CD14-positive monocyte (primary cell): ENCODE data around the gene FBXO2. TPM values are rescaled to one million over a fixed set of nuclear protein-coding genes. Genes with fewer than 3 reads are reported as not detected.

Source experiments
- DNase-seq, 3 donors: peaks; one replicate each; pipeline ENCODE4 v3.0.0-alpha.2; 2011 to 2022
- H2AFZ ChIP-seq: 2 replicates; pipeline ENCODE4 v1.6.0; 2012; ENCODE audit warnings: mild to moderate bottlenecking, low read depth, low read length, inconsistent platforms; ENCODE audit not compliant: insufficient read depth, poor library complexity, severe bottlenecking
- H3K27ac ChIP-seq, 2 donors: 1 replicate in 1 of 2; 2 replicates in 1 of 2; pipeline ENCODE4 v1.5.1; 2012 to 2013; ENCODE audit warnings: low read length in 2 of 2, control low read depth in 1 of 2, inconsistent platforms in 1 of 2, low read depth in 1 of 2, mild to moderate bottlenecking in 1 of 2
- H3K27me3 ChIP-seq, 2 donors: one replicate each; pipeline versions ENCODE4 v1.6.0 to v1.6.1; 2011 to 2013; ENCODE audit warnings: low read length in 2 of 2; ENCODE audit not compliant: control insufficient read depth in 2 of 2, insufficient read depth in 2 of 2
- H3K36me3 ChIP-seq, 2 donors: replicated peaks in 1 of 2; 1 replicate in 1 of 2; 2 replicates in 1 of 2; pipeline versions ENCODE4 v1.5.1 to v1.6.1; 2012 to 2013; ENCODE audit warnings: low read length in 2 of 2, control low read depth in 1 of 2, inconsistent platforms in 1 of 2, mild to moderate bottlenecking in 1 of 2; ENCODE audit not compliant: insufficient read depth in 2 of 2, control insufficient read depth in 1 of 2
- H3K4me1 ChIP-seq, 2 donors: 1 replicate in 1 of 2; 2 replicates in 1 of 2; pipeline versions ENCODE4 v1.5.1 to v1.6.1; 2012 to 2013; ENCODE audit warnings: low read length in 2 of 2, control low read depth in 1 of 2, inconsistent platforms in 1 of 2, mild to moderate bottlenecking in 1 of 2, moderate library complexity in 1 of 2; ENCODE audit not compliant: insufficient read depth in 2 of 2, control insufficient read depth in 1 of 2
- H3K4me2 ChIP-seq: replicated peaks from 2 replicates; pipeline ENCODE3; 2012; ENCODE audit warnings: low read length, moderate library complexity, mild to moderate bottlenecking; ENCODE audit not compliant: poor library complexity, severe bottlenecking; ENCODE audit errors: extremely low read depth
- H3K4me3 ChIP-seq, 3 experiments: fragments of 200-600 bp in 1 of 3; sonication (generic) in 1 of 3; replicated peaks in 1 of 3; 1 replicate in 2 of 3; 2 replicates in 1 of 3; pipeline ENCODE4 v1.5.1; 2011 to 2013; ENCODE audit warnings: low read length in 3 of 3, mild to moderate bottlenecking in 3 of 3, control low read depth in 2 of 3, low read depth in 2 of 3, inconsistent platforms in 1 of 3, moderate library complexity in 1 of 3
- H3K79me2 ChIP-seq: 2 replicates; pipeline ENCODE4 v1.6.0; 2012; ENCODE audit warnings: mild to moderate bottlenecking, control low read depth, inconsistent platforms, low read length, moderate library complexity; ENCODE audit not compliant: insufficient read depth
- H3K9ac ChIP-seq: 2 replicates; pipeline ENCODE4 v1.6.0; 2017; ENCODE audit warnings: low read length, mild to moderate bottlenecking; ENCODE audit not compliant: insufficient read depth, poor library complexity, severe bottlenecking
- H3K9me3 ChIP-seq, 2 donors: replicated peaks in 1 of 2; 1 replicate in 1 of 2; 2 replicates in 1 of 2; pipeline versions ENCODE4 v1.5.1 to v1.6.1; 2012 to 2013; ENCODE audit warnings: low read length in 2 of 2, control low read depth in 1 of 2; ENCODE audit not compliant: control insufficient read depth in 1 of 2, insufficient read depth in 1 of 2
- H4K20me1 ChIP-seq: 2 replicates; pipeline ENCODE4 v1.6.0; 2012; ENCODE audit warnings: mild to moderate bottlenecking, low read length, control low read depth, moderate library complexity; ENCODE audit not compliant: insufficient read depth
- H3K27ac Mint-ChIP-seq, 7 donors: one replicate each; pipeline ENCODE4 v1.8.0; 2020; ENCODE audit warnings: mild to moderate bottlenecking in 7 of 7, mixed read lengths in 7 of 7, moderate library complexity in 6 of 7, inconsistent platforms in 2 of 7
- H3K27me3 Mint-ChIP-seq, 3 donors: one replicate each; pipeline ENCODE4 v1.8.0; 2021 to 2022; ENCODE audit warnings: low read depth in 3 of 3, mild to moderate bottlenecking in 3 of 3, mixed read lengths in 3 of 3, moderate library complexity in 3 of 3, inconsistent platforms in 1 of 3
- H3K36me3 Mint-ChIP-seq, 2 donors: one replicate each; pipeline ENCODE4 v1.8.0; 2020; ENCODE audit warnings: mixed read lengths in 2 of 2, inconsistent platforms in 1 of 2, mild to moderate bottlenecking in 1 of 2
- H3K4me1 Mint-ChIP-seq: one replicate; pipeline ENCODE4 v1.8.0; 2020; ENCODE audit warnings: mild to moderate bottlenecking, mixed read lengths
- H3K4me3 Mint-ChIP-seq, 2 donors: one replicate each; pipeline ENCODE4 v1.8.0; 2020; ENCODE audit warnings: mild to moderate bottlenecking in 2 of 2, mixed read lengths in 2 of 2, moderate library complexity in 1 of 2
- H3K9me3 Mint-ChIP-seq, 7 donors: one replicate each; pipeline ENCODE4 v1.8.0; 2020 to 2022; ENCODE audit warnings: mixed read lengths in 7 of 7, mild to moderate bottlenecking in 6 of 7, moderate library complexity in 6 of 7, inconsistent platforms in 2 of 7
- CTCF ChIP-seq: fragments of 200-600 bp; IDR thresholded peaks from one replicate; pipeline ENCODE4 v1.8.0; 2022; ENCODE audit warnings: antibody characterized with exemption, mild to moderate bottlenecking
- WGBS: methylation state at CpG from one replicate; pipeline ENCODE4 v1.1.5; 2013; ENCODE audit warnings: missing lambda C conversion rate; ENCODE audit not compliant: insufficient coverage; 5-methylcytosine and 5-hydroxymethylcytosine counted together
- intact Hi-C, 2 donors: fragments of 100-400 bp; cut with micrococcal nuclease; formaldehyde crosslinking; loops; one replicate each; pipeline versions ENCODE4 v1.15.0 to v1.15.1; 2023
- polyA plus RNA-seq, 3 donors: library from polyadenylated mRNA; depleted of rRNA in 1 of 3; unstranded in 2 of 3; stranded (reverse) in 1 of 3; fragments of 300-500 nt in 2 of 3; fragments of >200 nt in 1 of 3; fragmentation: Illumina TruSeq in 2 of 3; gene quantifications; 1 replicate in 2 of 3; 2 replicates in 1 of 3; pipeline ENCODE4 v1.2.3, GENCODE V29; 2012 to 2021

Gene FBXO2
- polyA plus RNA-seq, 3 donors: 0.08 TPM; not detected in 2

- no peak overlapping the region for H3K4me3 Mint-ChIP-seq
- no peak overlapping the region for H3K27ac ChIP-seq
- H3K9me3 ChIP-seq: no peaks in the 10 kb centered on the region
- no peaks in the 10 kb centered on the region for H3K9me3 Mint-ChIP-seq
- H3K4me1 Mint-ChIP-seq: no peaks in the 10 kb centered on the region
- no peaks in the 10 kb centered on the region for H3K4me1 ChIP-seq
- no peak for TF ChIP-seq CTCF
- no peak overlapping the region for H3K4me3 ChIP-seq
- intact Hi-C loops: no loop called here
- no peak overlapping the region for H3K4me2 ChIP-seq
- no peaks in the 10 kb centered on the region for H3K27me3 ChIP-seq
- H3K36me3 Mint-ChIP-seq: no peaks in the 10 kb centered on the region
- H2AFZ ChIP-seq: no peak overlapping the region
- H3K9ac ChIP-seq: no peak overlapping the region
- H3K36me3 ChIP-seq: no peaks in the 10 kb centered on the region
- H4K20me1 ChIP-seq: no peaks in the 10 kb centered on the region
- 93% methylated on average over 3 of the region's 8 CpGs for WGBS
- H3K27me3 Mint-ChIP-seq: peaks cover 9 to 10% (median 10%) of the 10 kb centered on the region in 3 donors
- H3K79me2 ChIP-seq: no peaks in the 10 kb centered on the region
- no peak overlapping the region for H3K27ac Mint-ChIP-seq
- DNase-seq: no peak
Observed at GRCh38 chr1:11623702-11624101, 30.5 kb downstream of the FBXO2 start.

DNA sequence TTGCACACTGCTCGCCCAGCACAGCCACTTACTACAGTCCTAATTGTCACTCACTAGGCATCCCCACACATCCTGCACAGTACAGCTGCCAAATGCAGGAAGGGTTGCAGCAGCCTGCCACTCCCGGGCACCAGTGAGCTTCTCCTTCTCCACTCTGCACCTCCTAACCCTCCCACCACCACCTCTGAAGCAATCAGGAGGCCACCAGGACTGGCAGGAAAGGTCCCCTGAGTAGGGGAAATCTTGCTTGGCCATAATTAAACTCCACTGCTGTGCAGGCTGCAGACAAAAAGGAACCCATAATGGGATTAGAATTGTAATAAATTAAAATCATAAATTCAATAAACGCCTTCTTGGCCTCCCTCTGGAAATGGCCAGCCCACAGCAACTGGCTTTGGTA is 31.8 kb downstream of the FBXO2 start:
- no peak for DNase-seq
- no peak overlapping the region for H3K4me3 ChIP-seq
- H3K36me3 Mint-ChIP-seq: no peaks in the 10 kb centered on the region
- no peak overlapping the region for H3K9ac ChIP-seq
- no peaks in the 10 kb centered on the region for H3K9me3 Mint-ChIP-seq
- H3K27me3 ChIP-seq: no peaks in the 10 kb centered on the region
- no peaks in the 10 kb centered on the region for H3K9me3 ChIP-seq
- H3K79me2 ChIP-seq: no peaks in the 10 kb centered on the region
- H3K4me1 ChIP-seq: no peaks in the 10 kb centered on the region
- H3K27ac Mint-ChIP-seq: no peak overlapping the region
- TF ChIP-seq CTCF: no peak
- H3K36me3 ChIP-seq: no peaks in the 10 kb centered on the region
- H3K27me3 Mint-ChIP-seq: peaks cover 5 to 10% (median 8%) of the 10 kb centered on the region in 3 donors
- no peak overlapping the region for H3K27ac ChIP-seq
- intact Hi-C loops: no loop called here
- H4K20me1 ChIP-seq: no peaks in the 10 kb centered on the region
- no peak overlapping the region for H2AFZ ChIP-seq
- H3K4me1 Mint-ChIP-seq: no peaks in the 10 kb centered on the region
- H3K4me3 Mint-ChIP-seq: no peak overlapping the region
- H3K4me2 ChIP-seq: no peak overlapping the region
- 42% methylated on average over 2 of the region's 3 CpGs for WGBS
